HEK293T (cell line): ENCODE measurements around the gene PPP1R12B.
"Not testable (repeated sequence)": the region's sequence is repeated elsewhere in the genome, so short reads cannot be mapped to it uniquely, and the experiment has no call there.

ENCODE experiments used
- CTCF ChIA-PET: fragments of 350-600 bp; formaldehyde crosslinking; extraction: SDS; loops from one replicate; lab custom pipeline; 2021; ENCODE audit warnings: antibody characterized with exemption, inconsistent platforms; lab: Yijun Ruan, JAX
- POLR2A ChIA-PET: fragments of 350-600 bp; formaldehyde crosslinking; extraction: SDS; loops from one replicate; lab custom pipeline; 2020; ENCODE audit warnings: antibody characterized with exemption, inconsistent platforms; lab: Yijun Ruan, JAX
- DNase-seq: peaks from one replicate; pipeline ENCODE4 v3.0.0; 2012; ENCODE audit warnings: mixed read lengths; ENCODE audit errors: extremely low spot score
- ARNT ChIP-seq: fragments of 450-650 bp; IDR thresholded peaks from 2 replicates; pipeline ENCODE4 v1.6.1; 2017; ENCODE audit warnings: mild to moderate bottlenecking
- BHLHE40 ChIP-seq: fragments of 450-650 bp; IDR thresholded peaks from 2 replicates; pipeline ENCODE4 v1.6.1; 2016; ENCODE audit warnings: mild to moderate bottlenecking, moderate library complexity, borderline replicate concordance
- CTBP1 ChIP-seq: fragments of 450-650 bp; IDR thresholded peaks from 2 replicates; pipeline ENCODE4 v1.6.1; 2016; ENCODE audit warnings: borderline replicate concordance
- ELF4 ChIP-seq: fragments of 450-650 bp; IDR thresholded peaks from 2 replicates; pipeline ENCODE4 v1.6.1; 2017; ENCODE audit warnings: antibody characterized with exemption
- FOXA1 ChIP-seq: fragments of 450-650 bp; IDR thresholded peaks from 2 replicates; pipeline ENCODE4 v1.6.1; 2016; ENCODE audit warnings: mild to moderate bottlenecking
- FOXK2 ChIP-seq: fragments of 450-650 bp; IDR thresholded peaks from 2 replicates; pipeline ENCODE4 v1.6.1; 2016; ENCODE audit warnings: mild to moderate bottlenecking
- FOXM1 ChIP-seq: fragments of 450-650 bp; IDR thresholded peaks from 2 replicates; pipeline ENCODE4 v1.6.1; 2017; ENCODE audit warnings: mild to moderate bottlenecking, borderline replicate concordance
- HDGF ChIP-seq: fragments of 450-650 bp; IDR thresholded peaks from 2 replicates; pipeline ENCODE4 v1.6.1; 2017; ENCODE audit warnings: antibody characterized with exemption, borderline replicate concordance
- L3MBTL2 ChIP-seq: fragments of 450-650 bp; conservative IDR thresholded peaks from 2 replicates; pipeline ENCODE4 v1.6.1; 2016; ENCODE audit warnings: mild to moderate bottlenecking
- LEF1 ChIP-seq: fragments of 450-650 bp; IDR thresholded peaks from 2 replicates; pipeline ENCODE4 v1.6.1; 2017; ENCODE audit warnings: mild to moderate bottlenecking, borderline replicate concordance
- NFRKB ChIP-seq: fragments of 450-650 bp; IDR thresholded peaks from 2 replicates; pipeline ENCODE4 v1.6.1; 2016; ENCODE audit warnings: mild to moderate bottlenecking, moderate library complexity
- SP1 ChIP-seq: fragments of 450-650 bp; IDR thresholded peaks from 2 replicates; pipeline ENCODE4 v1.6.1; 2017
- SUZ12 ChIP-seq: fragments of 450-650 bp; IDR thresholded peaks from 2 replicates; pipeline ENCODE4 v1.6.1; 2016; ENCODE audit warnings: mild to moderate bottlenecking
- TARDBP ChIP-seq: fragments of 450-650 bp; IDR thresholded peaks from 2 replicates; pipeline ENCODE4 v1.6.1; 2016
- ZNF384 ChIP-seq: fragments of 450-650 bp; IDR thresholded peaks from 2 replicates; pipeline ENCODE4 v1.6.1; 2016
- TF ChIP-seq, protein P1 (sequence below): fragments of 450-650 bp; IDR thresholded peaks from 2 replicates; pipeline ENCODE4 v1.6.1; 2016

PPP1R12B gene

DNA sequence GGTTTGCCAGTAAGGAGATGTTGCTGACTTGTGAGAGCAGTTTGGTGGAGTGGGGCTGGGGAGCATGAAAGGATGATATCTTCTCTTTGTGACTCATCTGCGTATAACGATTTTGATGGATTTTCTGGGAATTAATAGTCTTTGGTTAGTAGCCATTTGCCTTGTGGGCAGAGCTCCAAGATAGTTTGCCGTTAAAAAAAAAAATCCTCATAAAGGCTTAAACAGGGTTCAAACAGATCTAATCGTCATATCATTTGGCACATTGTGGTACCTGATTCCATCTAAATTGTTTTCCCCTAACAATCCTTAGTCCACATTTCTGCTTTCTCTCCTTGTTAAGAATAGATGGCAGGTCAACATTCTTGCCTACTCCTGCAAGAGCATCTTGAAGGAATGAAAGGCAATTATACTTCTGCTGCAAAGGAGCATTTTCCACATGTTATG lies 168.0 kb downstream of the PPP1R12B start:
- POLR2A ChIA-PET: no interaction called here
- no peak for DNase-seq
- TF ChIP-seq TARDBP (no peak), BHLHE40 (no peak), ZNF384 (no peak), NFRKB (no peak), LEF1 (no peak), ARNT (no peak), FOXK2 (no peak), HDGF (no peak), SP1 (no peak), ELF4 (no peak), CTBP1 (no peak), SUZ12 (no peak), FOXA1 (no peak), FOXM1 (no peak), L3MBTL2 (no peak)
- TF ChIP-seq, protein P1, sequence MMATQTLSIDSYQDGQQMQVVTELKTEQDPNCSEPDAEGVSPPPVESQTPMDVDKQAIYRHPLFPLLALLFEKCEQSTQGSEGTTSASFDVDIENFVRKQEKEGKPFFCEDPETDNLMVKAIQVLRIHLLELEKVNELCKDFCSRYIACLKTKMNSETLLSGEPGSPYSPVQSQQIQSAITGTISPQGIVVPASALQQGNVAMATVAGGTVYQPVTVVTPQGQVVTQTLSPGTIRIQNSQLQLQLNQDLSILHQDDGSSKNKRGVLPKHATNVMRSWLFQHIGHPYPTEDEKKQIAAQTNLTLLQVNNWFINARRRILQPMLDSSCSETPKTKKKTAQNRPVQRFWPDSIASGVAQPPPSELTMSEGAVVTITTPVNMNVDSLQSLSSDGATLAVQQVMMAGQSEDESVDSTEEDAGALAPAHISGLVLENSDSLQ: no peak
- CTCF ChIA-PET: no interaction called here

DNA sequence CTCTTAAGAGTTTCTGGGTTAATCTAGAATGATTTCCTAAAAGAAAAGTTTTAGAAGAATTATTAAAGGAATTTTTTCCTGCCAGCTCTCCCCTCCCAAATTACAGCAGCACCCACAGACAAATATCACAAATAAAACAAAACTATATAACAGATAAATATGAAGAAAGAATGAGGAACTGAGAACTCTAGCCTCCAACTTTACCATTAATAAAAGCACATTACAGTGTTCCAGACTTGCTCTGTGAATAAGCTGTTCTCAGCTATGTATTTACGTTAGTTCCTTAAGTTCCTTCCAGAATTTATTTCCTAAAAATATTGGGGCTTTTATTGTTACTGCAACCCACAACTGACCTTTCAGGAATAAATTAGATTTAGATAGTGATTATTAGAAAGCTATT lies 168.6 kb downstream of the PPP1R12B start:
- POLR2A ChIA-PET, CTCF ChIA-PET, DNase-seq: not testable (repeated sequence)

DNA sequence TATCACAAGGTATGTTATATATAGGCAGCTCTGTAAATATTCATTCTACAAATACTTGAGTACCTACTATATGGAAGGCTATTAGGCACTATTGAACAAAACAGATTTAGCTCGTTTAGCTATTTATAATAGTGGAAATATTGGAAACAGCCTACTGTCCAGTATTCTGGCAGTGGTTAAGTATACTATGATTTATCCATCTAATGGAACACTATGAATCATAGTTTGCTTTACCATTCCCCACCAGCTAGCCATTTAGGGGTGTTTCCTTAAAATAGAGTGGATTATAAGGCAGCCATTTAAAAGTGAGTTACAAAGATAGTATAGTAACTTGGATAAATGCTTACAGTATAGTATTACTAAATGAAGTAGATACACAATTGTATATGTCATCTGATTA lies 169.7 kb downstream of the PPP1R12B start:
- DNase-seq, POLR2A ChIA-PET: not testable (repeated sequence)
- CTCF ChIA-PET: interaction anchor here (0.7 kb wide), 1 partner anchor 10 kb away, joined by 3 read pairs; no protein-coding TSS in a partner anchor

DNA sequence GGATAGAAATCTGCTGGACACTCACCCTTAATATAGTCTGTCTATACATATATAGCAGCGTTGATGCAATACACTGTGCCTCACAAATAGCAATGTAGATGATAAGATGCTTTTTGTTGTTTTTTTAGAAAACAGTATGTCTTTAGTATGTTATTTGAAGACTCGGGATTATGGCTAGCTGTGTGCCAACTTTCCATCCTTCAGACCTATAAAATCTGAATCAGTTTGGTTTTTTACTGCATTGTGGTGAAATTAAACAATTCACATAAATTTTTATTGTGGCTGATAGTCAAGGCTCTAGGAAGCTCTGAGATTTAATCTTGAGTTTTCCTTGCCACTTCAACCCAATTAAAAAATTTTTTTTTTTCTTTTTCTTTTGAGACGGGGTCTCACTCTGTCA lies 170.4 kb downstream of the PPP1R12B start:
- POLR2A ChIA-PET, CTCF ChIA-PET, DNase-seq: not testable (repeated sequence)

DNA sequence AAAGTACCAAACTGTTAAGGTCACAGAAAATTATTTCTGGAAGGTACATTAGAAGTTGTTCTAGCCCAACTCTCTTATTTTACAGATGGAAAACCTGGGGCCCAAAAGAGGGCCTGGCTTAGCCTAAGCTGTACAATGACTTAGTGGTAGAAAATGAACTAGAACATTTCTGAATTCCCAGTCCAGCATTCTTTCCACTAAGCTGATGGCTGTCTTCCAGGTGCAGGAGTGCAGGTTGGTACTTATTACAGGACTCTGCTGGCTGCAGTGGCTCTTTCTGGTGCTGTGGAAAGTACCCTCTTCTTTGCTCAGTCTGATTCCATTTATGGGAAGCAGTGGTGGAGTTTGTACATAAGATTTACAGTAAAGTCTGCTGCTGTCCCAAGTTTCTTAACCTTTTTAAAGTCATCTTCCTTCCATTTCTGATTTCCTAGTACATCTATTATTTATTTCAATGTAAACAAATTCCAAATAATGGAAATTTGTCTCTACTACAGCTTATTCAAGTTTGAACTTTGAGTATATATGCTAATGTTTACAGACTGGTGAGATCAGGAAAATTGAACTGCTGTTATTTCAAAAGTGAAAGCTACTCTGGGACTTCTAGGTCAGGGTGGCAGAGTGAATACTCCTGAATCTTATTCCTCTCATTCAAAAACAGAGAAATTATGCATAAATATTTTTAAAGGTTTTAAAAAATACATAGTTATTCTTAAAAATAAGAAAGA lies 171.8 kb downstream of the PPP1R12B start:
- DNase-seq, POLR2A ChIA-PET, CTCF ChIA-PET: not testable (repeated sequence)

DNA sequence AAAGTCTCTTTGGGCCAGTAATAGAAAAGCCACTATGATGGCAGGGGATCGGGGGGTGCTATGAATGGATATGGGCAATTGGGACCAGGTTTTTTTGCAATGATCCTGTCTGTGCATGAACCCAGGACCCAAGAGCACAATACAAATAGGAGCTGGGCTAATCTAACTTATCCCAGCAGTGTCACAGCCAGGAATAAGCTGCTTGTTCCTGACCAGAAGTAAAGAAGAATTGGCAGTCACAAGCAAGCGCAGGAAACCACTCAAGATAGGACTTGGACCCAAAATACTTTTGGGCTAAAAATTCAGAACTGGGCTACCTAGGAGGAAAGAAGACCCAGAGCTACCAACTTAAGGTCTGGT lies 172.3 kb downstream of the PPP1R12B start:
- DNase-seq, CTCF ChIA-PET, POLR2A ChIA-PET: not testable (repeated sequence)

DNA sequence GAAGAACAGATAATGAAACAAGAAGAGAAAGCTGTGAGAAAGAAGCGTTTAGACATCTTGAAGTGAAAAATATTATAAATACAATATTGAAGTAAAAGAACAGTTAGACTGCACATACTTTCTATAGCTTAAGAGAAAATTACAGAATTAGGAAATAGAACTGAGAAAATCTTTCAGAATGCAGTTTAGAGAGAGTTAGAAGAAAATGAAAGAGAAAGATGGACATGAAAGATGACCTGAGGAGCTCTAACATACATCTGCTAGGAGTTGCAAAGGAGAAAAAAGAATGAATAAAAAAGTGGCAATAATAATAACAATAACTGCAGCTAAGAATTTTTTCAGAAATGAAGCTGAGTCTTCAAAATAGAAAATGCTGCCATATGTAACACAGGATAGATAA lies 173.0 kb downstream of the PPP1R12B start:
- DNase-seq, CTCF ChIA-PET, POLR2A ChIA-PET: not testable (repeated sequence)

DNA sequence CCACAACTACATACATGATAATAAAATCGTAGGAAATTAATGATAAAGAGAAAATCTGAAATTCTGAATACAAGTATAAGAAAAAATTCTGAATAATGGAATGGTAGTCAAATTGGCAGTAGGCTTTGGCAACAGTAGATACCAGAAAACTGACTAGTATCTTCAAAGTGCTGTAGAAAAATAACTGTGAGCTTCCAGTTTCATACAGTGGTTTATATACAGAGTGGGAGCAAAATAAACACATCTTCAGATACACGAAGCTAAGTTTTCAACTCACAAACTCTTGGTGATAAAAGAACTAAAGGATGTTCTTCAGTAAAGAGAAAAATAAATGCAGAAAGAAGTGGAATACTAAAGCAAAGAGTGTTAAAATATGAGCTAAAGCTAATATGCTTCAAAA lies 173.4 kb downstream of the PPP1R12B start:
- TF ChIP-seq SUZ12 (no peak), ZNF384 (no peak), TARDBP (no peak), ARNT (no peak), LEF1 (no peak), NFRKB (no peak), FOXA1 (no peak), BHLHE40 (no peak), ELF4 (no peak), FOXM1 (no peak), CTBP1 (no peak), HDGF (no peak), L3MBTL2 (no peak), FOXK2 (no peak)
- TF ChIP-seq, protein P1: no peak
- ChIA-PET POLR2A (no interaction called here), CTCF (no interaction called here)
- no peak for DNase-seq

DNA sequence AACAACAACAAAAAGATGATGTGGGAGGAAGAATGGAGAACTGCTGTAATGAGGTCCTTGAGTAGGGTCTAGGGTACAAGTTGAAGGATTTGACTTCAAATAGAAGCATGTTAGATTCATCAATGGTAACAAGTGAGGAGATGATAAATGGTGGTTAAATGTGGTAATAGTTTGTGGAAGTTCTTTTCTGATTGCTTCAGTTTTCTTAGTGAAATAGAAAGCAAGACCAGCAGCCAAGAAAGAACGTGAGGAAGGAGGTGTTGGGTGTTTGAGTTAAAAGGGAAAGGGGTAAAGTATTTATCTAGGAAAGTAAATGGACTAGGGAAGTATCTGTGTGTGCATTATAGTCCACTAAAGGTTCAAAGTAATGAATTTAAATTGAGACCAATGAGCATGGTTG lies 177.6 kb downstream of the PPP1R12B start:
- DNase-seq, CTCF ChIA-PET, POLR2A ChIA-PET: not testable (repeated sequence)

DNA sequence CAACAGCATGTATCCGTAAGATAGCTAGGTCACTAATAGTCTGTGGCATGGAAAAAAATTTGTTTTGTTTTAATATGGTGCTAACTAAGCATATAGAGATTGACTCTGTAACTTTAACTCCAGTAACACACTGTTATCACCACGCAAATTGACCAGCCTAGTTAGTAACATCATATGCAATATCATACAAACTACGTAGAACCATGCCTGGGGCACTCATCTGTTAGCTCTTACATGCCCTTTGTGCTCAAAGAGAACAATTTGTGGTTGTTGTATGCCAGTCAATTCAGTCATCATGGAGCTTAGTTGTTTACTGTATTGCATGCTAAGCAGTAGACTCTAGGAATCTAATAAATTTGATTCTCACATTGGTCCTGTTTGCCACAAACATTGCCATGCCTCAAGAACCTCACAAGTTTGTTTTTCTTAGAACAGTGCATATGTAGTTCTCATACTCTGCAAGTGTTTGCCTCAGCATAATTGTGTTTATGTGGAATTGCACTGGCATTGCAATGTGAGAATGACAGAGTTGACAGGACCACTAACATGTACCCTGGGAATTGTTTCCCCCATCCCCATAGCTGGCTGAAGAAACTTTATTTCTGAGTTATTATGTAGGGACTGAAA lies 179.7 kb downstream of the PPP1R12B start:
- DNase-seq, POLR2A ChIA-PET: not testable (repeated sequence)
- CTCF ChIA-PET: interaction anchor here (0.6 kb wide), 1 partner anchor 542 kb away, joined by 5 read pairs; no protein-coding TSS in a partner anchor

DNA sequence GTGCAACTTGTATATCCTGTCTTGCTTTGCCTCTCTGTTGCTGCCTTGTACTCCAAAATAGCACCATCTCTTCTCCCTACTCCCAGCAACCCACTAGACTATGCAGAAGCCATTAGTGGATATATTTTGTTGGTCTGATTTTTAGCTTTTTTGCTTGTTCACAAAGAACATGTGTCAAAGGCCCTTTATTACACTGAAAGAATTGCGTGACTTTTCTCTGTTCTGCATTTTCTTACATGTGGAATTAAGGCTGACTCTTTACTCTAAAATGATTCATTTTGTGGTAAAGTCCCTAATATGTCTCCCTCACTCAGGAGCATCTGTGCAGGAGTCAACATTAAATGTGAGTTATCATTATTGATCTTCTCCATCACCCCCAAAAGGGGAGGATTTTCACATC lies 182.2 kb downstream of the PPP1R12B start:
- DNase-seq, POLR2A ChIA-PET, CTCF ChIA-PET: not testable (repeated sequence)
